ENCODE results near the gene PSMF1.

PSMF1 gene

GRCh38 chr20:1163653-1164052 is 45.3 kb downstream of the PSMF1 start:
- no peak for TF ChIP-seq CTCF (IDR thresholded peaks at IDR 0.05; ENCODE audit: low read depth, low read length)
- DNase-seq (ENCODE audit: extremely low read depth, low read depth), result no peak

GRCh38 chr20:1164871-1165270 is 46.5 kb downstream of the PSMF1 start:
- TF ChIP-seq CTCF (IDR thresholded peaks at IDR 0.05; ENCODE audit: low read depth, low read length), result no peak
- DNase-seq (ENCODE audit: extremely low read depth, low read depth), result no peak

GRCh38 chr20:1165521-1165920 is 47.1 kb downstream of the PSMF1 start:
- no peak for DNase-seq (ENCODE audit: extremely low read depth, low read depth)
- TF ChIP-seq CTCF (IDR thresholded peaks at IDR 0.05; ENCODE audit: low read depth, low read length), result no peak

- no peak for TF ChIP-seq CTCF (IDR thresholded peaks at IDR 0.05; ENCODE audit: low read depth, low read length)
- no peak for DNase-seq (ENCODE audit: extremely low read depth, low read depth)
Measured at GRCh38 chr20:1165941-1166340, 47.5 kb downstream of the PSMF1 start.

GRCh38 chr20:1166948-1167720 is 48.7 kb downstream of the PSMF1 start:
- TF ChIP-seq CTCF (IDR thresholded peaks at IDR 0.05; ENCODE audit: low read depth, low read length), result no peak

GRCh38 chr20:1169224-1169623 is 50.8 kb downstream of the PSMF1 start:
- DNase-seq (ENCODE audit: extremely low read depth, low read depth), result no peak
- TF ChIP-seq CTCF (IDR thresholded peaks at IDR 0.05; ENCODE audit: low read depth, low read length), result no peak

More at GRCh38 chr20:1166948-1167720, 48.7 kb downstream of the PSMF1 start:
- DNase-seq (ENCODE audit: extremely low read depth, low read depth), result no peak

- no peak for DNase-seq (ENCODE audit: extremely low read depth, low read depth)
- no peak for TF ChIP-seq CTCF (IDR thresholded peaks at IDR 0.05; ENCODE audit: low read depth, low read length)
Measured at GRCh38 chr20:1171461-1172093, 53.2 kb downstream of the PSMF1 start.
